Measurements from ENCODE around the gene CRYBG2. TPM values are rescaled to one million over a fixed set of nuclear protein-coding genes. Genes with fewer than 3 reads are reported as not detected.

CRYBG2 gene
- total and polyA plus RNA-seq, 10 of the 15 experiments (the other 5 are each of a cell fraction or from before 2014, with no cell fraction given): 0.03 to 1.2 (median 0.11) TPM; not detected in 4

- intact Hi-C loops (cut with micrococcal nuclease; ENCODE audit: unreplicated experiment): no loop called here
Observed at GRCh38 chr1:26349877-26350244, 4.1 kb downstream of the CRYBG2 start.

More at GRCh38 chr1:26349877-26350244, 4.1 kb downstream of the CRYBG2 start:
- Histone ChIP-seq H3K9ac (ENCODE audit: control insufficient read depth, insufficient read depth, low read length) (no peak overlapping the region), H3K27me3 (replicated peaks in 1 of 2; ENCODE audit: control insufficient read depth in 2 of 2, insufficient read depth in 2 of 2, low read length in 1 of 2) (no peaks in the 10 kb centered on the region), H3K9me3 (replicated peaks; ENCODE audit: control insufficient read depth, insufficient read depth, low read length) (no peaks in the 10 kb centered on the region), H3K79me2 (ENCODE audit: control insufficient read depth, insufficient read depth, low read length) (no peaks in the 10 kb centered on the region), H3K27ac (ENCODE audit: control insufficient read depth, insufficient read depth) (no peak overlapping the region), H3K4me2 (ENCODE audit: control insufficient read depth, insufficient read depth) (no peak overlapping the region), H4K20me1 (ENCODE audit: control insufficient read depth, insufficient read depth) (no peaks in the 10 kb centered on the region), H3K4me1 (ENCODE audit: control insufficient read depth, insufficient read depth, low read length) (no peaks in the 10 kb centered on the region), H2AFZ (ENCODE audit: control insufficient read depth, low read depth, low read length) (no peak overlapping the region), H3K36me3 (ENCODE audit: control insufficient read depth in 2 of 2, insufficient read depth in 2 of 2, low read length in 1 of 2) (no peaks in the 10 kb centered on the region), H3K4me3 (no peak overlapping the region)
- ChIA-PET CTCF (interaction anchor here (1.0 to 3.4 kb wide), 3 partner anchors 28 to 66 kb away, joined by 3 to 13 read pairs (median 4); partner anchors contain the start of gene CD52), RAD21 (ENCODE audit: unreplicated experiment) (no interaction called here), SMC1A (ENCODE audit: uncharacterized antibody, unreplicated experiment) (no interaction called here), POLR2A (interaction anchor here (0.6 to 0.7 kb wide), 2 partner anchors 14 to 63 kb away, joined by 4 to 6 read pairs; no protein-coding TSS in a partner anchor)
- in situ Hi-C loops (cut with MboI): no loop called here
- WGBS (ENCODE audit: insufficient coverage, insufficient replicate concordance, low lambda C conversion rate, missing lambda C conversion rate): 34% methylated on average over 5 of the region's 5 CpGs
- no TSS peak for BruUV-seq (replicated peaks)
- DNase-seq (ENCODE audit: low read depth, low spot score) (no peak), ATAC-seq (no peak), FAIRE-seq (no peak)
- no peak for TF ChIP-seq RBBP5 (conservative IDR thresholded peaks at IDR 0.05)
- TF ChIP-seq RELB (IDR thresholded peaks at IDR 0.05; ENCODE audit: low read depth): no peak
- no peak for TF ChIP-seq HCFC1 (IDR thresholded peaks at IDR 0.05; ENCODE audit: low read length)
- TF ChIP-seq PAX8 (IDR thresholded peaks at IDR 0.05): no peak
- no peak for TF ChIP-seq ZBED1 (IDR thresholded peaks at IDR 0.05; ENCODE audit: borderline replicate concordance)
- TF ChIP-seq FOXM1 (IDR thresholded peaks at IDR 0.05; ENCODE audit: low read depth, low read length): no peak
- no peak for TF ChIP-seq HDAC2 (IDR thresholded peaks at IDR 0.05)
- no peak for TF ChIP-seq TCF12 (IDR thresholded peaks at IDR 0.05; ENCODE audit: low read depth, low read length)
- no peak for TF ChIP-seq ZZZ3 (IDR thresholded peaks at IDR 0.05; ENCODE audit: control insufficient read depth, insufficient read length, low read depth)
- no peak for TF ChIP-seq YBX1 (IDR thresholded peaks at IDR 0.05)
- TF ChIP-seq MTA3 (IDR thresholded peaks at IDR 0.05; ENCODE audit: borderline replicate concordance, low read length): no peak
- TF ChIP-seq ATF3 (IDR thresholded peaks at IDR 0.05; ENCODE audit: borderline replicate concordance, extremely low read depth, low read depth, low read length): no peak
- no peak for TF ChIP-seq NFYA (IDR thresholded peaks at IDR 0.05; ENCODE audit: borderline replicate concordance, low read depth, low read length)
- TF ChIP-seq ESRRA (IDR thresholded peaks at IDR 0.05; ENCODE audit: low read length): no peak
- no peak for TF ChIP-seq CREB1 (IDR thresholded peaks at IDR 0.05; ENCODE audit: low read depth)
- TF ChIP-seq ZNF207 (IDR thresholded peaks at IDR 0.05; ENCODE audit: borderline replicate concordance): no peak
- TF ChIP-seq ZSCAN29 (IDR thresholded peaks at IDR 0.05): no peak
- no peak for TF ChIP-seq FOS (IDR thresholded peaks at IDR 0.05; ENCODE audit: borderline replicate concordance, extremely low read depth, insufficient read length)

Data from GM12878 (cell line).